Skeletal muscle cell (primary cell): ENCODE results near the gene TADA2B.

Experiments
- DNase-seq: peaks from one replicate; pipeline ENCODE4 v3.0.0-alpha.2; 2010; ENCODE audit warnings: low read depth
- H3K4me3 ChIP-seq: 2 replicates; pipeline ENCODE4 v1.5.1; 2011; ENCODE audit warnings: low read depth, mild to moderate bottlenecking, control low read depth, low read length, moderate library complexity

TADA2B gene

GRCh38 chr4:7034262-7035081, 8.7 kb upstream of the TADA2B start:
- H3K4me3 ChIP-seq = no peak overlapping the region

DNA sequence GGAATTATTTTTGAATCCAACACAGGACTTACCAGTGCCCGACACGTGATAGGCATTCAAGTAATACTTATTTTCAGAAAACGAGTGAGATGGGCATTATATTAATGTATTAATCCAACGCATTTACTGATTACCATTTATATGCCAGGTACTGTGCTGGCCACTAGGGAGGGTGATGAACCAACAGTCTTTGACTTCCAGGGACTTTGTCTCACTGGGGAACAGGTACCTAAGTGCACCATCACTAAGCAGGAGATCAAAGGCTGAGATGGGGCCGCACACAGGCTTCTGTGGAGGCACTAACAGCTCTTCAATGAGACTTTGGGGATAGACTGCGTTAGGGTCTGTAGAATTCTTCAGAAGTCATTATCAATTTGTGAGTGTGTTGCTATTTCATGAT, 5.7 kb upstream of the TADA2B start:
- DNase-seq = no peak
- H3K4me3 ChIP-seq = no peak overlapping the region

More at GRCh38 chr4:7034262-7035081, 8.7 kb upstream of the TADA2B start:
- no peak for DNase-seq

DNA sequence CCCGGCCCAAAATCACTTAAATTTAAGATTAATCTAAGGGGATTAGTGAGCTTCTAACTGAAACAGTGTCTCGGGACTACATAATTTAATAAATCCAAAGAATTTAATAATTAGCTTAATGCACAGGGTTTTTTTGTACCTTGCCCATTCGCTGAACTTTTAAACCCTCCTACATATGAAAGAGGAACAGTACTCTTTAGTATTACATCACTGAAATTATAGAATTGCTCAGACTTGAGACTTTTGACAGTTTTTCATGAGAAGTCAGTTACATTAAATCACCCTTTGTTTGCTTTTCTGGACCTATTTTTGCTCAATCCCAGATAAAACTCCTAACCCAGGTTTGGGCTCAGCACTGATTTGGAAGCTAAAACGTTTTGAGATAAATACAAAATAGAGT, 2.4 kb upstream of the TADA2B start:
- no peak for DNase-seq
- no peak overlapping the region for H3K4me3 ChIP-seq

DNA sequence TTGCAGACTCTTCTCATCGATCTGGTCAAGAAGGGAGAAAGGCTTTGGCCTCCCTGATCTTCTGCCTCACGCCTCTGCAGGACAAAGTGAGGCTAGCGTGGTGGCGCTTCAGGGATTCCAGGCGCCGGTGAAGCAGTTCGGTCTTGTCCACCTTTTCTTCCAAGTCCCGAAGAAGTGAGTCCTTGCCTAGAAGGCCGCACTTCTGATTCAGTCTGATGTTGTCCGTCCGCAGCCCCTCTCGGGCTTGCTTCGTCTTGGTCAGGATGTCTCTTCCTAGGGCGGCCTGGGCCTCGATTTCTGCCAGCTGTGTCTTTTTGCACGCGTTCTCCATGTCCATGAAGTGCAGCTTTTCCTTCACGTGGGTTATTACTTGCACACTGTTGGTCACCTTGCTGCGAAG, 1.9 kb upstream of the TADA2B start:
- no peak for DNase-seq
- no peak overlapping the region for H3K4me3 ChIP-seq

DNA sequence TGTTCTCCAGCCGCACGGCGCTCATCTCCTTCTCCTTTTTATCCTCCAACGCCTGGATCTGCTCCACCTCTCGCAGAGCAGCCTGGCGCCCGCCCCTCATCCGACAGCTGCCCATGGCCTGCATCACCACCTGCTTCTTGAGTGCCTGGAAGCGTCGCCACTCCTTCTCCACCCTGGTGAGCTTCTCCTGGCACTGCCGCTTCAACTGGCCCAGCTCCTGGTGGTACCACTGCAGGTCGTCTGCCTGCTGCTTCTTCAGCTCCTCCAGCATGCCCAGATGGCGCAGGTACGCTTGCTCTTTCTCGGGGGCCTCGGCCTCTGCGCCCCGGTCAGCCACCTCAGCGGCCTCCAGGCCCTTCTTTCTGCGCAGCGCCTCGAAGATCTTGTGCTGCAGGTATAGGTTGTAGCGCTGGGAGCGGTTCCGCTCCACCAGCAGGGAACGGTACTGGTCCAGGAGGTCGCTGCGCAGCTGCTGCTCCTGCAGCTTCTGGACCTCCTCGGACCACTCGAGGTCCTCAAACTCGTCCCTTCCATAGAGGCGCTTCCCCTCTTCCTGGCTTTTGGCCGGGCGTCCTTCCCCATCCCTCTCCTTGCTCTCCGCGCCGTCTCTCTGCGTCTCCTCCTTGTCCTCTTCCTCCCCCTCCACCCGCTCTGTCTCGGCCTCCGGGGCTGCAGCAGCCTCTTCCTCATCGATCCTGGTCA, 1.2 kb upstream of the TADA2B start:
- peak overlapping the region; percentile 63 for H3K4me3 ChIP-seq
- no peak for DNase-seq

GRCh38 chr4:7042503-7043283, 479 bp upstream of the TADA2B start:
- peak overlapping the region; percentile 63 for H3K4me3 ChIP-seq
- DNase-seq = peak; percentile 94

DNA sequence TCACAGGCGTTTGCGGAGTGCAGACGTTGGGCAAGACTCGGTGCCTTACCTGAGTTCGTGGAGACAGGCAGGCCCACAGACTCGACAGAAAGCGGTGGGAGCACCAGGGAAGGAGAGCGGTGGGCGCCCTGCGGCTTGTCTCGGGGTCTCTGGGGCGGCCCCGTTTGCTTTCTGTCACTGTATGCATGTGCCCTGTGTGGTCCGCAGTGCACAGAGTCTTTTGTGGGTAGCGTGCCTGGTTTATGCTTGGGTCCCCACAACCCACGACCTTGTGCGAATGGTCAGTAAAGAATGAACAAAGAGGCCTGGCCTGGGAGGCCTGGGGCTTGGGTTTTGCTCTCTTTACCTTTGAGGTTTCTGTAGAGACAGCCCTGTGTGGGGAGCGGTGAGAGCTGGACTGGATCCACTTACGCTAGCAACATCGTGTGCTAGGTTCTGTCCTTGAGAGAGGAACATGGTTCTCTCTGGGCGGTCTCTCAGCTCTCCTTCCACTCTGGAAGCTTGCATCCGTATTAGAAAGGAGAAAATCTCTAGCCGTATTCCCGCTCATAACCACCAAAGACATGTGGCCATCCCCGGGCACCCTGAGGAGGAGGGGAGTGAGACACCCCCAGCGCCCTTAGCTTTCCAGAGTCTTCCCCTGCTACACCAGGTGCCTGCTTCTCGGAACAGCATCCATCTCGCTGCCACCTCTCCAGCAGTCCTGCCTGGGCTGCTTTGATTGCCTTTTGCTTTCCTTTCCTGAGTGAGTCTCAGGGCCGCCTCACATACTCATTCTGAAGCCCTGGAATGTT, 1.2 kb downstream of the TADA2B start:
- DNase-seq = no peak

DNA sequence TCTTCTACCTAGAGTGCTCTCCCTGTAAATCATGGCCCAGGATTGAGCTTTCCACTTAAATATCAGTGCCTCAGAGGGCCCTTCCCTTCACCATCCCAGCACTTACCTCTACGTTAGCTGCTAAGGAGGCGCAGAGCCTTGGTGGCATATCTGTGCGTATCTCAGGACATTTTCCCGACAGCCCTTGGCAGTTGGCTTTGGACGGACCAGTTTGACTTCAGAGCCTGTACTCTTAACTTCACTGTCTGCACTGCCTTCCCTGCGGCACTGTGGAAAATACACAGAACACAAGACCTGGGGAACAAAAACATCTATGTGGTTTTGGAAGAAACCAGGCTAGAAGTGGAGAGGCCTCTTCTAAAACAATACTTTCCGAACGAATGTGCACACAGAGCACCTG, 2.4 kb downstream of the TADA2B start:
- no peak overlapping the region for H3K4me3 ChIP-seq
- DNase-seq = no peak

More for the DNA sequence above, 1.2 kb downstream of the TADA2B start:
- peak overlapping the region; percentile 75 for H3K4me3 ChIP-seq

DNA sequence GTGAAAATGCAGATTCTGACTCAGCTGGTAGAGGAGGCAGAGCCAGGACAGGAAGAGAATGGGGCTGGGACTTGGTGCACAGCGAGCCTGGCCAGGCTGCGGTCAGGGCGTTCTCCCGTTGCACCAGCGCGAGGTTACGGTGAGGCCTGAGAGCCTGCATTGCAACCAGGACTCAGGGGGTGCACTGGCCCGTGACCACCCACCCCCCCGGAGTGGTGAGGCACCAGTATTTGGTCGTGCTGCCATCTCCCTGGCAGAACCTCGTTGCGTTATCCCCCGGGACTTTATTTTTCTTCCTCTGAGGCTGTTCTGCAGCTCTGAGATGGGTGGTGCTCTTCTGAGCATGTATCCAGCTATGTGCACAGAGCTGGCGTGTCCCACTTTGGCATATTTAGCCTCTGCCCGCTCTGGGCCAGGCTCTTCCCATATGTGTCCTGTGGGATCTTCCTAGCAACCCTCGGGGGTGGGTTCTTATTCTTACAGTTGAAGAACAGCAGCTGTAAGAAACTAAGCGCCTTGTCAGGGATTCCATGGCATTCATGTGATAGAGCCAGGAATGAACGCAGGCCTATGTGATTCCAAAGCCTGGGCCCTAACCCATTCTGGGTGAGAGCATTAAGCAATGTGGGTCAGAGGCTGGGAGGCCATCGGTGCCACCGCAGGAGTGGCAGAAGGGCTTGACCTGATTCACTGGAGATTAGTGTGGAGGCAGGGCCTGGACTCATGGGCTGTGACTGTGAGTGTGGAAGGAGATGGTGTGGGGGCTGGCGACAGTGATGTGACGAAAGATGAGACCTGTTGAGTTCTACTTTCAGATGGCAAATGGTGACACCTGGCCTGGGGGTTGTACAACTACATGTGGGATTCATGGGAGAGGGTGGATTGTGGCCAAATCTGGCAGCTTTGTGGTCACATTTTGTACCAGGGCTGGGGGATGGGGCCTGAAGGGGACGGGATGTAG, 3.1 kb downstream of the TADA2B start:
- DNase-seq = no peak
- no peak overlapping the region for H3K4me3 ChIP-seq

DNA sequence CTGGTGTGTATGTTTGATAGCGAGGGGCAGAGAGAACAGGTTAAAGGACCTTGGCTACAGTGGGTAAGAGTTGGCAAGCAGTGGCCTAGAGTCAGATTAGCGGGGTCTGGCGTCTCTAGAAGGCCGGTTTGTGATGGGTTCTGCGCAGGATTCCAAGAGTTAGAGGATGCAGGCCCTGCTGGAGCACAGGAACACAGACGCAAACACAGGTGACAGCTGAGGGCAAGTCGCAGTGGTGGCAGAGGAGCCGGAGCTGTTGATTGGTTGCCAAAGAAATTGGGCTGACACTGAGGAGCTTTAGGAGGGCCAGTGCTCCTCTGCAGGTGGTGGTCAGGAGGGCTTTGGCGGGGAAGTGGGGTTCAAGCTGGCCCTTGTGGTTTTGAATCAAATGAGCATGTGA, 3.8 kb downstream of the TADA2B start:
- H3K4me3 ChIP-seq = no peak overlapping the region
- no peak for DNase-seq

DNA sequence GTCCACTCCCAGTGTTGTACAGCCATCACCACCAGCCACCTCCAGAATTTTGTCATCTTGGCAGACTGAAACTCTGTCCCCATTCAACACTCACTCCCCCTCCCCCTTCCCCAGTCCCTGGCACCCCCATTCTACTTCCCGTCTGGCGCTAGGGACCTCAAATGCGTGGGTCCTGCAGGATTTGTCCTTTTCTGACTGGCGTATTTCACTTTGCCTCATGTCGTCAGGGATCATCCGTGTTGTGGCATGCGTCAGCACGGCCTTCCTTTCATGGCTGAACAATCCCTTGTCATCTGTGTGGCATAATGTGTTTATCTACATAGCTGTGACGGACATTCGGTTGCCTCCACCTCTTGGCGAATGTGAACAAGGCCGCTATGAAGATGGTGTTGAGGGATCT, 5.5 kb downstream of the TADA2B start:
- DNase-seq = no peak
- no peak overlapping the region for H3K4me3 ChIP-seq

GRCh38 chr4:7049295-7049694, 6.1 kb downstream of the TADA2B start:
- H3K4me3 ChIP-seq = no peak overlapping the region
- no peak for DNase-seq

- no peak for DNase-seq
- no peak overlapping the region for H3K4me3 ChIP-seq
Measured at GRCh38 chr4:7049739-7050138, 6.6 kb downstream of the TADA2B start.

GRCh38 chr4:7050481-7051143, 7.4 kb downstream of the TADA2B start:
- H3K4me3 ChIP-seq = no peak overlapping the region
- DNase-seq = no peak

DNA sequence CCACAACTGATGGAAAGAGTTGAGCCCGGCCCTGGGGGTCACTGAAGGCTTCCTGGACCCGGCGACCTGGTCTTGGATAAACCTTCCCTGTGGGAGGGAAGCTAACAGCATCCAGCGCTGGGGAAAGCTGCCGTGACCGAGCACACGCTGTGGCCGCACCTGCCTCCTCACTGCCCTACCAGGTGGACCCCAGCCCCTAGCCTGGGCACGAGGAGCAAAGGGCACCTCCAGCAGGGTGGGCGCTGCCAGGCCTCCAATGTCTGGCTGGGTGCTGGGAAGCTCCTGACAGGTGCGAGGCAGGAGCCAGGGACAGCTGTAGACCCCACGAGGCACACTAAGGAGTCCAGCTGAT, 7.9 kb downstream of the TADA2B start:
- DNase-seq = no peak
- no peak overlapping the region for H3K4me3 ChIP-seq

DNA sequence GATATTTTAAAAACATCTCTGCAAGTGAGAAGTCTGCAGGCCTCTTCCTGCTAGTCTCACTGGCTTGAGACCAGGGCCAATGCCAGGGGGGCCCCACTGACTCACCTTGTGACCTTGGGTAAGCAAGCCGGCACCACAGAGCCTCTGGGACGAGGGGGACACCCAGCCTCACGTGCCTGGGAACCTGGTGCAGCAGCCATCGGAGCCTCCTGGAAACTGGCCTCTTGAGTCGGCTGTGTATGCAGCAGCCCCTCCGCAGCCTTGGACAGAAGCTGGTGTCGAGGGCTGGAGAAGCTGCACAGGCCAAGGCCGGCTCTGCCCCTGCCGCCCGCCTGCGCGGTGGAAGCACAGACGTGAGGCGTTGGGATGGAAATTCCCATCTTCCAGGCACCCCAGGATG, 8.7 kb downstream of the TADA2B start:
- H3K4me3 ChIP-seq = no peak overlapping the region
- no peak for DNase-seq

- no peak for DNase-seq
- H3K4me3 ChIP-seq = no peak overlapping the region
Measured at GRCh38 chr4:7052313-7052712, 9.1 kb downstream of the TADA2B start.
